K562 (cell line): ENCODE data around the gene TAS2R38. TPM values are rescaled to one million over a fixed set of nuclear protein-coding genes. Genes with fewer than 3 reads are reported as not detected.
"Not testable (repeated sequence)": the region's sequence is repeated elsewhere in the genome, so short reads cannot be mapped to it uniquely, and the experiment has no call there.

Source experiments
- ATAC-seq: fragments of 200-7000 bp; cut with Tn5 transposase; 3 replicates; pipeline ENCODE4 v1.9.1; 2020; ENCODE audit warnings: moderate library complexity
- BruUV-seq: library from RNA; stranded (reverse); fragments of 400-500 nt; replicated peaks from 2 replicates; lab custom pipeline; 2021; lab: Mats Ljungman, UMichigan
- CTCF ChIA-PET: fragments of 300-600 bp; formaldehyde crosslinking; extraction: SDS; loops from one replicate; lab custom pipeline; 2021; ENCODE audit warnings: low intra/inter-chr PET ratio; lab: Yijun Ruan, JAX
- POLR2A ChIA-PET: fragments of 300-600, 350-650 bp; sonication (Branson Sonifier 250); formaldehyde crosslinking; extraction: SDS; loops from one replicate; lab custom pipeline; 2021; ENCODE audit warnings: antibody characterized with exemption, inconsistent platforms; lab: Yijun Ruan, JAX
- DNase-seq, 4 experiments: peaks; one replicate each; pipeline versions ENCODE4 v3.0.0 to v3.0.0-alpha.2; 2011 to 2018; ENCODE audit warnings: low spot score in 3 of 4, mixed read lengths in 3 of 4; ENCODE audit errors: extremely low read depth in 1 of 4
- FAIRE-seq: peaks from 2 replicates; lab custom pipeline; 2011; peaks lifted over from hg19 to GRCh38; lab: Jason Lieb, UNC
- H2AFZ ChIP-seq: 2 replicates; pipeline ENCODE4 v1.6.0; 2011; ENCODE audit warnings: low read depth, low read length, control low read depth, inconsistent platforms
- H3K27ac ChIP-seq: fragments of 200-600 bp; 3 replicates; pipeline ENCODE4 v1.8.0; 2011; ENCODE audit warnings: low read depth, mild to moderate bottlenecking, control low read depth, inconsistent platforms, low read length, moderate library complexity, mixed read lengths; ENCODE audit errors: extremely low read depth
- H3K27me3 ChIP-seq, 2 experiments: fragments of 300-600 bp in 1 of 2; 2 replicates in 1 of 2; 3 replicates in 1 of 2; pipeline versions ENCODE4 v1.6.0 to v1.8.0; 2011; ENCODE audit warnings: inconsistent platforms in 2 of 2, low read length in 2 of 2, mild to moderate bottlenecking in 1 of 2, mixed read lengths in 1 of 2, moderate library complexity in 1 of 2; ENCODE audit not compliant: control insufficient read depth in 2 of 2, insufficient read depth in 2 of 2
- H3K36me3 ChIP-seq: fragments of 300-600 bp; 3 replicates; pipeline ENCODE4 v1.8.0; 2011; ENCODE audit warnings: mild to moderate bottlenecking, low read length, inconsistent platforms; ENCODE audit not compliant: control insufficient read depth, insufficient read depth
- H3K4me1 ChIP-seq, 2 experiments: fragments of 200-600 bp in 1 of 2; replicated peaks in 1 of 2; 2 replicates in 1 of 2; 3 replicates in 1 of 2; pipeline versions ENCODE4 v1.5.1 to v1.8.0; 2011; ENCODE audit warnings: inconsistent platforms in 2 of 2, low read length in 2 of 2, mild to moderate bottlenecking in 1 of 2, mixed read lengths in 1 of 2, moderate library complexity in 1 of 2; ENCODE audit not compliant: control insufficient read depth in 2 of 2, insufficient read depth in 2 of 2
- H3K4me2 ChIP-seq: 2 replicates; pipeline ENCODE4 v1.6.1; 2011; ENCODE audit warnings: low read length, control low read depth, inconsistent platforms, mixed read lengths; ENCODE audit not compliant: insufficient read depth
- H3K4me3 ChIP-seq: fragments of 200-600 bp; sonication (generic), shearing (Covaris generic); 2 replicates; pipeline ENCODE4 v1.5.1; 2016; ENCODE audit warnings: control low read depth, inconsistent platforms
- H3K79me2 ChIP-seq: fragments of 200-600 bp; 3 replicates; pipeline ENCODE4 v1.8.0; 2011; ENCODE audit warnings: low read length, inconsistent platforms; ENCODE audit not compliant: control insufficient read depth, insufficient read depth
- H3K9ac ChIP-seq, 2 experiments: 2 replicates each; pipeline versions ENCODE4 v1.6.0 to v1.6.1; 2011; ENCODE audit warnings: low read depth in 2 of 2, low read length in 2 of 2, control low read depth in 1 of 2, inconsistent platforms in 1 of 2, mild to moderate bottlenecking in 1 of 2, mixed read lengths in 1 of 2; ENCODE audit not compliant: insufficient read depth in 1 of 2
- H3K9me1 ChIP-seq: one replicate; pipeline ENCODE4 v1.6.0; 2011; ENCODE audit warnings: inconsistent platforms, mild to moderate bottlenecking, low read length, moderate library complexity; ENCODE audit not compliant: control insufficient read depth, insufficient read depth
- H3K9me3 ChIP-seq: replicated peaks from 2 replicates; pipeline ENCODE4 v1.5.1; 2011; ENCODE audit warnings: low read depth, low read length, inconsistent platforms; ENCODE audit not compliant: control insufficient read depth, insufficient read depth
- H4K20me1 ChIP-seq: replicated peaks from 2 replicates; pipeline ENCODE4 v1.6.1; 2011; ENCODE audit warnings: low read length, inconsistent platforms, mixed read lengths; ENCODE audit not compliant: control insufficient read depth, insufficient read depth
- MYBL2 ChIP-seq, 2 experiments: fragments of 450-650 bp in 1 of 2; sonication (generic) in 1 of 2; formaldehyde crosslinking in 1 of 2; IDR thresholded peaks; 2 replicates each; pipeline versions ENCODE4 v1.6.1 to v1.8.1; 2017 to 2022; ENCODE audit warnings: borderline replicate concordance in 1 of 2, inconsistent platforms in 1 of 2, low read depth in 1 of 2, mild to moderate bottlenecking in 1 of 2, missing genetic modification reagents in 1 of 2, moderate library complexity in 1 of 2
- PBX2 ChIP-seq, 2 experiments: IDR thresholded peaks in 1 of 2; conservative IDR thresholded peaks in 1 of 2; 2 replicates each; pipeline ENCODE4 v1.6.1; 2016; ENCODE audit warnings: low read depth in 2 of 2, mild to moderate bottlenecking in 1 of 2, missing compliant biosample characterization in 1 of 2, missing genetic modification characterization in 1 of 2, moderate library complexity in 1 of 2
- WGBS: fragments of 100-300 bp; shearing (Covaris generic); methylation state at CpG from one replicate; pipeline ENCODE4 v1.1.6; 2016; ENCODE audit warnings: low coverage, mixed read lengths; ENCODE audit not compliant: insufficient coverage; ENCODE audit errors: missing lambda C conversion rate; 5-methylcytosine and 5-hydroxymethylcytosine counted together
- in situ Hi-C: fragments of 300-500 bp; cut with MboI; formaldehyde crosslinking; loops from 4 replicates; pipeline ENCODE4 v1.15.0; 2018; ENCODE audit warnings: inconsistent platforms, mixed read lengths
- intact Hi-C: fragments of 100-400 bp; cut with micrococcal nuclease; formaldehyde crosslinking; loops from 2 replicates; pipeline ENCODE4 v1.14.2; 2022
- polyA plus RNA-seq, 8 experiments: library from polyadenylated mRNA; depleted of rRNA in 4 of 8; stranded (reverse) in 5 of 8; unstranded in 3 of 8; fragments of >200 nt; fragmentation: Nextera tagmentation in 2 of 8; fragmentation: Illumina TruSeq in 1 of 8; extraction: Ambion mirVana in 2 of 8; extraction: Trizol in 1 of 8; gene quantifications; 2 replicates each; pipeline versions ENCODE4 v1.2.1 to v1.2.3, GENCODE V29; 2011 to 2014; ENCODE audit warnings: inconsistent platforms in 1 of 8, missing spikeins in 1 of 8
- total RNA-seq, 7 experiments: library from RNA; depleted of rRNA in 6 of 7; stranded (reverse); fragments of >200 nt in 6 of 7; fragmentation: Illumina TruSeq in 2 of 7; extraction: Trizol in 2 of 7; gene quantifications; 2 replicates each; pipeline versions ENCODE4 v1.2.1 to v1.2.3, GENCODE V29; 2011 to 2021; ENCODE audit warnings: low replicate concordance in 1 of 7

Gene TAS2R38
- total and polyA plus RNA-seq, 9 of the 15 experiments (the other 6 are each of a cell fraction or from before 2014, with no cell fraction given) = not detected

GRCh38 chr7:141991140-141991539, 17.6 kb upstream of the TAS2R38 start (continued):
- TF ChIP-seq MYBL2 (IDR thresholded peaks at IDR 0.05; ENCODE audit: low read depth) (no peak), MYBL2 (CRISPR knock-in tag; IDR thresholded peaks at IDR 0.05; ENCODE audit: borderline replicate concordance) (no peak)

GRCh38 chr7:141990011-141990725, 16.6 kb upstream of the TAS2R38 start:
- no TSS peak for BruUV-seq
- Histone ChIP-seq H3K36me3 (no peaks in the 10 kb centered on the region), H3K4me1 (no peaks in the 10 kb centered on the region), H3K27me3 (no peaks in the 10 kb centered on the region), H3K27ac (no peak overlapping the region), H2AFZ (no peak overlapping the region), H3K9me3 (no peaks in the 10 kb centered on the region), H3K79me2 (no peaks in the 10 kb centered on the region), H4K20me1 (no peaks in the 10 kb centered on the region), H3K9me1 (no peaks in the 10 kb centered on the region), H3K9ac (no peak overlapping the region)
- ChIA-PET POLR2A (no interaction called here), CTCF (no interaction called here)
- in situ Hi-C loops = no loop called here
- no peak for DNase-seq
- intact Hi-C loops = no loop called here
- no peak for ATAC-seq
- WGBS = 2% methylated on average over 2 of the region's 2 CpGs
- FAIRE-seq = no peak
- TF ChIP-seq PBX2 (CRISPR knock-in tag; IDR thresholded peaks at IDR 0.05; ENCODE audit: low read depth) (no peak), PBX2 (tag; conservative IDR thresholded peaks at IDR 0.05; ENCODE audit: low read depth) (no peak)
- TF ChIP-seq, all 486 proteins: peak for 0
- no peak overlapping the region for H3K4me2 ChIP-seq
- no peak overlapping the region for H3K4me3 ChIP-seq

- H4K20me1 ChIP-seq, intact Hi-C loops, H3K9me3 ChIP-seq, ATAC-seq, H2AFZ ChIP-seq, H3K9ac ChIP-seq, H3K27me3 ChIP-seq, H3K9me1 ChIP-seq, CTCF ChIA-PET, H3K4me3 ChIP-seq, DNase-seq, H3K4me1 ChIP-seq, FAIRE-seq, H3K4me2 ChIP-seq, H3K79me2 ChIP-seq, H3K36me3 ChIP-seq, BruUV-seq, in situ Hi-C loops, H3K27ac ChIP-seq: not testable (repeated sequence)
- WGBS = 2% methylated on average over 4 of the region's 4 CpGs
- POLR2A ChIA-PET = interaction anchor here (1.0 kb wide), 1 partner anchor 44 kb away, joined by 4 read pairs; no protein-coding TSS in a partner anchor
These were observed 14.2 kb upstream of the TAS2R38 start for GRCh38 chr7:141987803-141988202.
